ACC112 (cell line): ENCODE data around the gene SCARF1.

Experiments
- H2AFZ ChIP-seq: fragments of 200-600 bp; sonication (generic); one replicate; pipeline ENCODE4 v1.6.0; 2017; ENCODE audit warnings: antibody characterized with exemption, low read length; ENCODE audit not compliant: unreplicated experiment
- H3K27ac ChIP-seq: fragments of 200-600 bp; sonication (generic); 2 replicates; pipeline ENCODE4 v1.5.1; 2014; ENCODE audit warnings: low read depth, mild to moderate bottlenecking, antibody characterized with exemption, low read length, moderate library complexity
- H3K27me3 ChIP-seq: fragments of 200-600 bp; sonication (generic); 2 replicates; pipeline ENCODE4 v1.6.1; 2014; ENCODE audit warnings: mild to moderate bottlenecking, antibody characterized with exemption, low read length, moderate library complexity, mixed read lengths; ENCODE audit not compliant: insufficient read depth
- H3K36me3 ChIP-seq: fragments of 200-600 bp; sonication (generic); 2 replicates; pipeline ENCODE4 v1.6.1; 2016; ENCODE audit warnings: mild to moderate bottlenecking, antibody characterized with exemption, low read length, moderate library complexity, mixed read lengths; ENCODE audit not compliant: insufficient read depth
- H3K4me1 ChIP-seq: fragments of 200-600 bp; sonication (generic); one replicate; pipeline ENCODE4 v1.6.1; 2016; ENCODE audit warnings: low read length, mixed read lengths; ENCODE audit not compliant: insufficient read depth, unreplicated experiment, control insufficient read depth
- H3K4me3 ChIP-seq: fragments of 200-600 bp; sonication (generic); 2 replicates; pipeline ENCODE4 v1.5.1; 2014; ENCODE audit warnings: mild to moderate bottlenecking, low read depth, low read length
- H3K79me2 ChIP-seq: fragments of 200-600 bp; sonication (generic); one replicate; pipeline ENCODE4 v1.6.0; 2016; ENCODE audit warnings: low read length; ENCODE audit not compliant: control insufficient read depth, unreplicated experiment, insufficient read depth

Gene SCARF1

GRCh38 chr17:1608676-1609075 lies 36.9 kb downstream of the SCARF1 start:
- H3K4me3 ChIP-seq, result no peak overlapping the region
- H3K27ac ChIP-seq, result no peak overlapping the region
- no peak overlapping the region for H2AFZ ChIP-seq
- no peaks in the 10 kb centered on the region for H3K36me3 ChIP-seq
- no peaks in the 10 kb centered on the region for H3K79me2 ChIP-seq
- H3K27me3 ChIP-seq, result no peaks in the 10 kb centered on the region
- peaks cover 11% of the 10 kb centered on the region for H3K4me1 ChIP-seq

- H3K27ac ChIP-seq, result peak overlapping the region; percentile 23; the same call in 1 of the 2 replicates
- H2AFZ ChIP-seq, result peak overlapping the region; percentile 14
- peaks cover 11% of the 10 kb centered on the region for H3K4me1 ChIP-seq
Observed at GRCh38 chr17:1607971-1608320, 37.6 kb downstream of the SCARF1 start.

GRCh38 chr17:1606352-1606985 lies 39.1 kb downstream of the SCARF1 start:
- H3K79me2 ChIP-seq, result no peaks in the 10 kb centered on the region
- H3K4me1 ChIP-seq, result peaks cover 11% of the 10 kb centered on the region
- peak overlapping the region; percentile 44; the same call in 1 of the 2 replicates for H3K27ac ChIP-seq
- no peak overlapping the region for H3K4me3 ChIP-seq
- H2AFZ ChIP-seq, result no peak overlapping the region
- no peaks in the 10 kb centered on the region for H3K36me3 ChIP-seq
- no peaks in the 10 kb centered on the region for H3K27me3 ChIP-seq

More at GRCh38 chr17:1607971-1608320, 37.6 kb downstream of the SCARF1 start:
- Histone ChIP-seq H3K27me3 (no peaks in the 10 kb centered on the region), H3K4me3 (no peak overlapping the region), H3K36me3 (no peaks in the 10 kb centered on the region), H3K79me2 (no peaks in the 10 kb centered on the region)

DNA sequence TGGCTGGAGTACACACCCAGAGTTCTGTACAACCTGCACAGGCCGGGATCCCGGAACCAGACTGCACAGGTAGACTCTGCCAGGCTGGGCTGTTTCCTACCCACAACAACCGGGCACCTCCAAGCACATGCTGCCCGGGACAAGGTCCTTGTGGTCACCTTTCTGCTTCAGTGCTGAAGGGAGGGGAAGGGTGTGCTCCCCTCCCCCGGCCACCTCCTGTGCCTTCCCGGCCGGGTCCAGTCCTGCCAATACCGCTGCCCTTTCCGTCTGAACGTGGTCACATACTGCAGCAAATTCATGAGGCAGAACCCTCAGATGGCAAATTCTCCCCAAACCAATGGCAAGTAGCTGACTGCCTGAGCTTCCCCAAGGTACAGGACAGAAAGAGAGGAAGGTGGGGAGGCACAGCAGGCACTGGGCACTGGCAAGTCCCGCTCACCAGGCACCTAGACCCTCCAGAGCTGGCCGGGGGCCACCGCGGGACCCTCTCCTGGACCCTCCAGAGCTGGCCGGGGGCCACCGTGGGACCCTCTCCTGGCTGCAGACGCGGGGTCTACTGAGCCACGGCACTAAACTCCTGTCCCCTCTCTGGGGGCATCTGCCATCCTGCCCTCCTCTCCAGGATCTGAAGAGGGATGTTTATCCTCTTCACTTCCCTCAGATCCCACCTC lies 39.7 kb downstream of the SCARF1 start:
- Histone ChIP-seq H3K79me2 (no peaks in the 10 kb centered on the region), H3K4me3 (no peak overlapping the region), H3K36me3 (no peaks in the 10 kb centered on the region), H3K27me3 (no peaks in the 10 kb centered on the region), H2AFZ (no peak overlapping the region), H3K27ac (no peak overlapping the region), H3K4me1 (peaks cover 11% of the 10 kb centered on the region)

- H3K36me3 ChIP-seq, result no peaks in the 10 kb centered on the region
- no peak overlapping the region for H2AFZ ChIP-seq
- H3K4me1 ChIP-seq, result peaks cover 11% of the 10 kb centered on the region
- H3K27me3 ChIP-seq, result no peaks in the 10 kb centered on the region
- H3K79me2 ChIP-seq, result no peaks in the 10 kb centered on the region
- no peak overlapping the region for H3K27ac ChIP-seq
- no peak overlapping the region for H3K4me3 ChIP-seq
Observed at GRCh38 chr17:1604831-1605528, 40.6 kb downstream of the SCARF1 start.

GRCh38 chr17:1601571-1601970 lies 44.0 kb downstream of the SCARF1 start:
- Histone ChIP-seq H3K36me3 (no peaks in the 10 kb centered on the region), H2AFZ (no peak overlapping the region), H3K27me3 (no peaks in the 10 kb centered on the region), H3K79me2 (no peaks in the 10 kb centered on the region), H3K27ac (no peak overlapping the region), H3K4me3 (no peak overlapping the region), H3K4me1 (no peaks in the 10 kb centered on the region)

DNA sequence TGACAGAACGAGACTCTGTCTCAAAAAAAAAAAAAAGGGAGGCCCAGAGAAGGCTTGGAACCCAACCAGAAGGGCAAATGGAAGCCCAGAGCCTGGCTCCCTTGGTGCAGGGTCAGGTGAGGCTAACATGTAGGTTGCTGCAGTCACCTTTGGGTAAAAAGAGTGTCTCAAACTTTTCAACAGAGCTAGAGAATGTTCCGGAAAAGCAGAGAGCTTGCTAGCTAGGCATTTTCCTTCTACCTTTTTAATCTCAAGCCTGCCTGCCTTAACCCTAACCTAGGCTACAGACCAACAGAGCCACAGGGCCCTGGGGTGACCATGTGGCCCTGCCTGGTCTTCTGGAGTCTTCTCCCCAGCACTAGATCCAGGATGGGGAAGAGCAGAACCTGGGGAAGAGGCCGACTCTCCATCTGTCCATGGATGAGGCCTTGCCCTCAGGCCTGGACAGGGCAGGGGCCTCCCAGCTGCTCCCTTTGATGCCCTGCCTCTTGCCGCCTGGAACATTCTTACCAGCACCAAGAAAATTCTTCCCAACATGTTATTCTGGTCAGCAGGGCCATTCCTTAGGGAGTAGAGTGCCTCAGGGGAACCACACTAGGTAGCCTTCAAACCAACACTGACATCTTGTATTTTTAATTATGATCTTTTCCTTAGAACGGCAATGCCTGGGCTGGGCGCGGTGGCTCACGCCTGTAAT lies 47.0 kb downstream of the SCARF1 start:
- H3K4me1 ChIP-seq, result no peaks in the 10 kb centered on the region
- H3K27ac ChIP-seq, result no peak overlapping the region
- no peak overlapping the region for H3K4me3 ChIP-seq
- H2AFZ ChIP-seq, result no peak overlapping the region
- H3K36me3 ChIP-seq, result no peaks in the 10 kb centered on the region
- H3K27me3 ChIP-seq, result no peaks in the 10 kb centered on the region
- H3K79me2 ChIP-seq, result no peaks in the 10 kb centered on the region

DNA sequence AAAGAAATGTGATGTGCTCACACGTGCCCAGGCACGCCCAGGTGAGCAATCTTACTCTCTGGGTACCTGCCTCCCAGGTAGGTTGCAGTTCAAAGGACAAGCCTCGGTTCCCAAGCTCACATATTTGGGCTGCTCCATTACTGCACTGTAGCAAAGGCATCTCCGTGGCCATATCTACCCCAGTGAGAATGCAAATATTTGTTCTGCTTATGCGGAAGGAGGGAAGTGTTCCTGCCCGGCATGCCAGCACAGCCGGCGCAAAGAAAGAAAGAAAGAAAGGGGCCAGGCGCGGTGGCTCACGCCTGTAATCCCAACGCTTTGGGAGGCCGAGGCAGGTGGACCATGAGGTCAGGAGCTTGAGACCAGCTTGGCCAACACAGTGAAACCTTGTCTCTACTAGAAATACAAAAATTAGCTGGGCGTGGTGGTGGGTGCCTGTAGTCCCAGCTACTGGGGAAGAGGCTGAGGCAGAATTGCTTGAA lies 47.6 kb downstream of the SCARF1 start:
- Histone ChIP-seq H3K27ac (no peak overlapping the region), H3K4me3 (no peak overlapping the region), H3K36me3 (no peaks in the 10 kb centered on the region), H3K79me2 (no peaks in the 10 kb centered on the region), H3K27me3 (no peaks in the 10 kb centered on the region), H3K4me1 (no peaks in the 10 kb centered on the region), H2AFZ (no peak overlapping the region)

- H3K36me3 ChIP-seq, result no peaks in the 10 kb centered on the region
- no peak overlapping the region for H2AFZ ChIP-seq
- H3K79me2 ChIP-seq, result no peaks in the 10 kb centered on the region
- H3K27ac ChIP-seq, result no peak overlapping the region
- H3K4me3 ChIP-seq, result no peak overlapping the region
- H3K4me1 ChIP-seq, result peaks cover 19% of the 10 kb centered on the region
- H3K27me3 ChIP-seq, result no peaks in the 10 kb centered on the region
Observed at GRCh38 chr17:1593630-1593931, 52.0 kb downstream of the SCARF1 start.

DNA sequence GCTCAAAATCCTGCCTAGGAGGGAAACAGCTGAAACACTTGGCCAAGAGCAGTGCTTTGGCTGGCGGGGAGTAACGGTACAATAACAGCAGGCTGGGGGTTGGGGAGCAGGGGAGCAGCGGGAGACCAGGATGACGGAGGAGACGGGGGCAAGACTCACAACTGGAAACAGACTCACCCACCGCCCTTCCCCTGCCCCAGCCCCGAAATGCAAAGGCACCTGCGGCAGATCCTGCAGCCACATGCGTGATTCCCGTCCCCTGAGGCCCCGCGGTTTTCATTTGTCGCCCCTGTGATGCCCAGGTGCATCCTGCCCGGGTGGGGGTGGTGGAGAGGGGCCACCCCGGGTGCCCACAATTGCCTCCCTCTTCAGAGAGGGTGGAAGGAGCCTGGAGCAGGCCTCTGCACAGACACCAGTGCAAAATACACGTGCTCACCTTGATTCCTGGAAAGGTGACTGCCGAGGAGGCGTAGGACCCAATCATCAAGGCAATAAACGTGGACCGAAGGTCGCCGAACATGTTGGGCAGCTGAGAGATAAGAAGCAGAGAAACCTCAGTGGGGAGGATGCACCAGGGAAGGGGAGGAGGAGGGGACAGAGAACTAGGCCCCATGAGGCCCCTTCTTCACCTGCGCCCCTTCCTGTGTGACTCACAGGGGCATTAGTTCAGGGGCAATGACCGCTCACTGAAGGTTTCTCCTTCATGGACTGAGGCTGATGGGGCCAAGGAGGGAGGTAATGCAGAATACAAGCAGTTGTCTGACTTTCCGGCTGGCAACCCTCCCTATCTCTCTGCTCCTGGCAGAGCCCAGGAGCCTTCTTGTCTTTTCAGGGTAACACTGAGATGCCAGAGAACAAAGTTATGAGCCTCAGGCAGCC lies 52.5 kb downstream of the SCARF1 start:
- Histone ChIP-seq H3K27ac (no peak overlapping the region), H3K79me2 (no peaks in the 10 kb centered on the region), H3K4me3 (no peak overlapping the region), H3K27me3 (no peaks in the 10 kb centered on the region), H3K36me3 (no peaks in the 10 kb centered on the region), H3K4me1 (peaks cover 19% of the 10 kb centered on the region), H2AFZ (no peak overlapping the region)
